ENCODE results near the gene NAPB.

DNA sequence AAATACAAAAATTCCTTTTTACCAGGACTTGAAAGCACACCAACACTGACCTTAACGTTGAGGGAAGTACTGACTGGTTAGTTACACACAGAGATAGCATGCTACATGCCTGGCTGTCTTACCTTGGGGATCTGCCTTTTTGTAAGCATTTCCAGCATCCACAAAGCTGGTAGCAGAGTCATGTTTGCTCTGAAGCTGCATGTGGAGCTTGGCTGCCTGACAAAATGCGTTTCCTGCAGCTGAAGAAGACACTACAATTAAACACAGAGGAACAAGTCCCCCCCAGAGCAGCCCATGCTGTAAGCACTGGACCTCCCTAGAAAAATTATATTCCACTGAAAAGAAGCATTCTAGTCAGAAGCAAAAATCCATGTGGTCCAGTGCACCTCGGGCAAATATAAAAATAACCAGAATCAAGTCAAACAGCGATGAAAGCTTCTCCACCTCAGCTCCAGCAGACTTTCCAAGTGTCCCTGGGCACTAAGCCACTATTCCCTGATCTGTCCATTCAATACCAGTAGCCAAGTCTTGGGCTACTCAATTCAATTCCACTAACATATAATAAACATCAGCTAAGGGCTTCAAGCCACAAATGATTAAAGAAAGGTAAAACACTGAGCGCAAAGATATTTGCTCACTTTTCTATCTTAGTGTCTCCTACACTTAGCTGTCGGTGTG is 24.2 kb downstream of the NAPB start:
- no peak for TF ChIP-seq POLR2A (IDR thresholded peaks at IDR 0.05)
- TF ChIP-seq, protein P1, sequence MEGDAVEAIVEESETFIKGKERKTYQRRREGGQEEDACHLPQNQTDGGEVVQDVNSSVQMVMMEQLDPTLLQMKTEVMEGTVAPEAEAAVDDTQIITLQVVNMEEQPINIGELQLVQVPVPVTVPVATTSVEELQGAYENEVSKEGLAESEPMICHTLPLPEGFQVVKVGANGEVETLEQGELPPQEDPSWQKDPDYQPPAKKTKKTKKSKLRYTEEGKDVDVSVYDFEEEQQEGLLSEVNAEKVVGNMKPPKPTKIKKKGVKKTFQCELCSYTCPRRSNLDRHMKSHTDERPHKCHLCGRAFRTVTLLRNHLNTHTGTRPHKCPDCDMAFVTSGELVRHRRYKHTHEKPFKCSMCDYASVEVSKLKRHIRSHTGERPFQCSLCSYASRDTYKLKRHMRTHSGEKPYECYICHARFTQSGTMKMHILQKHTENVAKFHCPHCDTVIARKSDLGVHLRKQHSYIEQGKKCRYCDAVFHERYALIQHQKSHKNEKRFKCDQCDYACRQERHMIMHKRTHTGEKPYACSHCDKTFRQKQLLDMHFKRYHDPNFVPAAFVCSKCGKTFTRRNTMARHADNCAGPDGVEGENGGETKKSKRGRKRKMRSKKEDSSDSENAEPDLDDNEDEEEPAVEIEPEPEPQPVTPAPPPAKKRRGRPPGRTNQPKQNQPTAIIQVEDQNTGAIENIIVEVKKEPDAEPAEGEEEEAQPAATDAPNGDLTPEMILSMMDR (IDR thresholded peaks at IDR 0.05), result no peak
